Caco-2 (cell line): ENCODE measurements around the gene MRTFA. TPM values are rescaled to one million over a fixed set of nuclear protein-coding genes. Genes with fewer than 3 reads are reported as not detected.
"Not testable (repeated sequence)": the region's sequence is repeated elsewhere in the genome, so short reads cannot be mapped to it uniquely, and the experiment has no call there.

Source experiments
- BruUV-seq: library from RNA; stranded (reverse); fragments of 400-500 nt; replicated peaks from 2 replicates; lab custom pipeline; 2021; lab: Mats Ljungman, UMichigan
- CTCF ChIA-PET: fragments of 300-600 bp; sonication (Branson Sonifier 250); formaldehyde crosslinking; loops from one replicate; lab custom pipeline; 2022; ENCODE audit warnings: antibody characterized with exemption; lab: Charles Lee
- POLR2A ChIA-PET: fragments of 300-600 bp; sonication (Branson Sonifier 250); formaldehyde crosslinking; loops from one replicate; lab custom pipeline; 2022; ENCODE audit warnings: antibody characterized with exemption; lab: Charles Lee
- DNase-seq, 2 experiments: peaks; one replicate each; pipeline versions ENCODE4 v3.0.0 to v3.0.0-alpha.2; 2020 to 2022
- H3K27me3 ChIP-seq: replicated peaks from 2 replicates; pipeline ENCODE4 v1.6.0; 2011; ENCODE audit warnings: low read length; ENCODE audit not compliant: control insufficient read depth, insufficient read depth
- H3K36me3 ChIP-seq: 2 replicates; pipeline ENCODE4 v1.5.1; 2011; ENCODE audit warnings: low read length; ENCODE audit not compliant: control insufficient read depth, insufficient read depth
- H3K4me1 ChIP-seq: fragments of 250-450 bp; sonication (Bioruptor Pico); 2 replicates; pipeline ENCODE4 v1.5.1; 2020; ENCODE audit warnings: mild to moderate bottlenecking
- H3K4me3 ChIP-seq: 2 replicates; pipeline ENCODE4 v1.5.1; 2011; ENCODE audit warnings: low read depth, mild to moderate bottlenecking, control low read depth, low read length
- H3K9me3 ChIP-seq: fragments of 250-450 bp; sonication (Bioruptor Pico); 2 replicates; pipeline ENCODE4 v1.5.1; 2020; ENCODE audit warnings: mild to moderate bottlenecking, moderate library complexity
- H3K27ac Mint-ChIP-seq: one replicate; pipeline ENCODE4 v1.8.0; 2022; ENCODE audit warnings: mixed read lengths; ENCODE audit not compliant: unreplicated experiment
- H3K27me3 Mint-ChIP-seq: one replicate; pipeline ENCODE4 v1.8.0; 2022; ENCODE audit warnings: mixed read lengths; ENCODE audit not compliant: insufficient read depth, unreplicated experiment
- H3K36me3 Mint-ChIP-seq: one replicate; pipeline ENCODE4 v1.8.0; 2022; ENCODE audit warnings: mild to moderate bottlenecking, mixed read lengths; ENCODE audit not compliant: insufficient read depth, unreplicated experiment
- H3K4me1 Mint-ChIP-seq: one replicate; pipeline ENCODE4 v1.8.0; 2022; ENCODE audit warnings: low read depth, mixed read lengths; ENCODE audit not compliant: unreplicated experiment
- H3K4me3 Mint-ChIP-seq: one replicate; pipeline ENCODE4 v1.8.0; 2022; ENCODE audit warnings: mild to moderate bottlenecking, moderate library complexity, mixed read lengths; ENCODE audit not compliant: unreplicated experiment
- H3K9me3 Mint-ChIP-seq: one replicate; pipeline ENCODE4 v1.8.0; 2022; ENCODE audit warnings: mixed read lengths; ENCODE audit not compliant: unreplicated experiment
- intact Hi-C: fragments of 100-400 bp; cut with micrococcal nuclease; formaldehyde crosslinking; loops from one replicate; pipeline ENCODE4 v1.10.0; 2022; ENCODE audit not compliant: unreplicated experiment
- total RNA-seq: library from RNA; stranded (reverse); gene quantifications from 2 replicates; pipeline ENCODE4 v1.2.3, GENCODE V29; 2022
- TF ChIP-seq, protein P1 (sequence below), 2 experiments: fragments of 200-600 bp in 1 of 2; IDR thresholded peaks; 1 replicate in 1 of 2; 2 replicates in 1 of 2; pipeline versions ENCODE4 v1.5.1 to v1.8.0; 2011 to 2022; ENCODE audit warnings: antibody characterized with exemption in 1 of 2, control low read depth in 1 of 2, inconsistent platforms in 1 of 2, low read depth in 1 of 2, low read length in 1 of 2, mild to moderate bottlenecking in 1 of 2, moderate library complexity in 1 of 2; ENCODE audit not compliant: insufficient read depth in 1 of 2, severe bottlenecking in 1 of 2, unreplicated experiment in 1 of 2

Gene MRTFA
- total RNA-seq, 1 experiment from 2014 or later: 38.7 TPM

DNA sequence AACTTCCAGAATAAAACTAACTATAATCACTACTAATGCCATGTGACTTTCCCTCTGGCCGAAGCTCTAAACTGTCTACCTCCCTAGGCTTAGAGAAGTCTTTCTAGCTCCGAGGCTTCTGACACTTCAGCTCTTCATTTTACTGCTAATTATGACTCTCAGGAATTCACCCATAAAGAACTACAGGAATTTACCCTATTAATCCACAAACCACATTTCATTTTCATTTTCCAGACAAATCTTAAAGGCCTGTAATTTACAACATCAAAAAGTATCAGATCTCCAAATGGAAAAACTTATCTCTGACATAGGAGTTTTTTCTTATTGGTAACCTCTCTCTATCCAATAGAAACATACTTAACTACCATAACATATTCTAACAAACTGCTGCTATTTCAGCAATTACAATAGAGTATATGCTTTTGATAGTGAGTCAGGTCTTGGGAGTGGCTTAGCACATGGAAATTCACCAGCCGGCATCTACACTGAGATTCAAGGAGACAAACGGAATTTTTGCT lies 33.4 kb downstream of the MRTFA start:
- Histone ChIP-seq H3K27me3 (no peaks in the 10 kb centered on the region), H3K4me1 (peaks cover 20% of the 10 kb centered on the region), H3K36me3 (no peaks in the 10 kb centered on the region), H3K9me3 (no peaks in the 10 kb centered on the region), H3K4me3 (no peak overlapping the region)
- ChIA-PET POLR2A (no interaction called here), CTCF (no interaction called here)
- Mint-ChIP-seq H3K4me1 (peaks cover 31% of the 10 kb centered on the region), H3K4me3 (no peak overlapping the region), H3K27ac (no peak overlapping the region), H3K9me3 (no peaks in the 10 kb centered on the region), H3K27me3 (no peaks in the 10 kb centered on the region), H3K36me3 (no peaks in the 10 kb centered on the region)
- BruUV-seq: no TSS peak
- TF ChIP-seq, protein P1, sequence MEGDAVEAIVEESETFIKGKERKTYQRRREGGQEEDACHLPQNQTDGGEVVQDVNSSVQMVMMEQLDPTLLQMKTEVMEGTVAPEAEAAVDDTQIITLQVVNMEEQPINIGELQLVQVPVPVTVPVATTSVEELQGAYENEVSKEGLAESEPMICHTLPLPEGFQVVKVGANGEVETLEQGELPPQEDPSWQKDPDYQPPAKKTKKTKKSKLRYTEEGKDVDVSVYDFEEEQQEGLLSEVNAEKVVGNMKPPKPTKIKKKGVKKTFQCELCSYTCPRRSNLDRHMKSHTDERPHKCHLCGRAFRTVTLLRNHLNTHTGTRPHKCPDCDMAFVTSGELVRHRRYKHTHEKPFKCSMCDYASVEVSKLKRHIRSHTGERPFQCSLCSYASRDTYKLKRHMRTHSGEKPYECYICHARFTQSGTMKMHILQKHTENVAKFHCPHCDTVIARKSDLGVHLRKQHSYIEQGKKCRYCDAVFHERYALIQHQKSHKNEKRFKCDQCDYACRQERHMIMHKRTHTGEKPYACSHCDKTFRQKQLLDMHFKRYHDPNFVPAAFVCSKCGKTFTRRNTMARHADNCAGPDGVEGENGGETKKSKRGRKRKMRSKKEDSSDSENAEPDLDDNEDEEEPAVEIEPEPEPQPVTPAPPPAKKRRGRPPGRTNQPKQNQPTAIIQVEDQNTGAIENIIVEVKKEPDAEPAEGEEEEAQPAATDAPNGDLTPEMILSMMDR (IDR thresholded peaks at IDR 0.05; ENCODE audit: insufficient read depth in 1 of 2, low read depth in 1 of 2, low read length in 1 of 2, severe bottlenecking in 1 of 2, unreplicated experiment in 1 of 2): no peak
- DNase-seq: no peak
- intact Hi-C loops: no loop called here

DNA sequence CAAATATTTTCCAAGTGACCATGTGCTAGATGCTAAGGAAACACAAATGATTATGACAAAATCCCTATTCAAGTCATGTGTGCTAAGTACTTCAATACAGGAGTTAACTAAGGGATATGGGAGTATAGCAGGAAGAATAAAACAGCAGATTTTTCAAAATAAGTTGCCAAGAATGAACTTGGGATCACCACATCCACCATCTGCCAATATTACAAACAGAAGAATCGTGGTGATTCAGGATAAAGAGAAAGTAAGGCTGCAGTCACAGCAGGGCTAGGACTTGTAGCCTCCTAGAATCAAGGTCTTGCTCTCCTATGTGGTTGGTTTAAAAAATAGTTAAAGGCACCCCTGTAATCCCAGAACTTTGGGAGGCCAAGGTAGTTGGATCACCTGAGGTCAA lies 34.3 kb downstream of the MRTFA start:
- H3K4me1 ChIP-seq: peaks cover 20% of the 10 kb centered on the region

DNA sequence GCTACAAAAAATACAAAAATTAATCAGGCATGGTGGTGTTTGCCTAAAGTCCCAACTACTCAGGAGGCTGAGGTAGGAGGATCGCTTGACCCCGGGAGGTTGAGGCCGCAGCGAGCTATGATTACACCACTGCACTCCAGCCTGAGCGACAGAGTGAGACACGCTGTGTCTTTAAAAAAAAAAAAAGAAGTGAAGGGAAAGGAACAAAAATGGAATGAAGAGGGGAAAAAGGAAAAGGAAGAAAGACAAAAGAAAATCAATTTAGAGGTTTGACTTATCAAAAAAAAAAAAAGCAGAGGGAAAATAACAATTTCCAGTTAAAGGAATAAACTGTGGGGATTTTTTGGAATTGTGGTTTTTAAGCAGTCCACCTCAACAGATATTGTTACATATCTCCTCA lies 36.8 kb downstream of the MRTFA start:
- Histone ChIP-seq H3K4me1 (peaks cover 14% of the 10 kb centered on the region), H3K36me3 (no peaks in the 10 kb centered on the region), H3K27me3 (no peaks in the 10 kb centered on the region), H3K9me3 (no peaks in the 10 kb centered on the region), H3K4me3 (no peak overlapping the region)
- intact Hi-C loops: no loop called here
- Mint-ChIP-seq H3K4me3 (no peak overlapping the region), H3K4me1 (peaks cover 40% of the 10 kb centered on the region), H3K9me3 (no peaks in the 10 kb centered on the region), H3K36me3 (no peaks in the 10 kb centered on the region), H3K27me3 (no peaks in the 10 kb centered on the region), H3K27ac (no peak overlapping the region)
- no TSS peak for BruUV-seq
- TF ChIP-seq, protein P1 (IDR thresholded peaks at IDR 0.05; ENCODE audit: insufficient read depth in 1 of 2, low read depth in 1 of 2, low read length in 1 of 2, severe bottlenecking in 1 of 2, unreplicated experiment in 1 of 2): no peak
- no peak for DNase-seq
- ChIA-PET POLR2A (no interaction called here), CTCF (no interaction called here)

More for the DNA sequence above, 34.3 kb downstream of the MRTFA start:
- H3K27ac Mint-ChIP-seq: no peak overlapping the region
- H3K9me3 ChIP-seq: no peaks in the 10 kb centered on the region
- POLR2A ChIA-PET: no interaction called here
- H3K36me3 Mint-ChIP-seq: no peaks in the 10 kb centered on the region
- H3K9me3 Mint-ChIP-seq: no peaks in the 10 kb centered on the region
- no peak for DNase-seq
- BruUV-seq: no TSS peak
- TF ChIP-seq, protein P1 (IDR thresholded peaks at IDR 0.05; ENCODE audit: insufficient read depth in 1 of 2, low read depth in 1 of 2, low read length in 1 of 2, severe bottlenecking in 1 of 2, unreplicated experiment in 1 of 2): no peak
- no peaks in the 10 kb centered on the region for H3K27me3 Mint-ChIP-seq
- intact Hi-C loops: no loop called here
- CTCF ChIA-PET: no interaction called here
- H3K4me3 ChIP-seq: no peak overlapping the region
- H3K36me3 ChIP-seq: no peaks in the 10 kb centered on the region
- peaks cover 31% of the 10 kb centered on the region for H3K4me1 Mint-ChIP-seq
- no peak overlapping the region for H3K4me3 Mint-ChIP-seq
- H3K27me3 ChIP-seq: no peaks in the 10 kb centered on the region

DNA sequence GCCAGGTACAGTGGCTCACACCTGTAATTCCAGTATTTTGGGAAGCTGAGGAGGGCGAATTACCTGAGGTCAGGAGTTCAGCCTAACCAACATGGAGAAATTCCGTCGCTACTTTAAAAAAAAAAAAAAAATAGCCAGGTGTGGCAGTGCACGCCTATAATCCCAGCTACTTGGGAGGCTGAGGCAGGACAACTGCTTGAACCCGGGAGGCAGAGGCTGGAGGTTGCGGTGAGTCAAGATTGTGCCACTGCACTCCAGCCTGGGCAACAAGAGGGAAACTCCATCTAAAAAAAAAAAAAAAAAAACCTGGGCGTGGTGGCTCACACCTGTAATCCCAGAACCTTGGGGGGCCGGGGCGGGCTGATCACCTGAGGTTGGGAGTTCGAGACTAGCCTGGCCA lies 37.8 kb downstream of the MRTFA start:
- H3K27me3 ChIP-seq, CTCF ChIA-PET, H3K27me3 Mint-ChIP-seq, H3K9me3 Mint-ChIP-seq, DNase-seq, H3K9me3 ChIP-seq, H3K36me3 Mint-ChIP-seq, H3K36me3 ChIP-seq, H3K4me3 Mint-ChIP-seq, BruUV-seq, POLR2A ChIA-PET, intact Hi-C loops, H3K27ac Mint-ChIP-seq, H3K4me3 ChIP-seq: not testable (repeated sequence)
- H3K4me1 Mint-ChIP-seq: peaks cover 48% of the 10 kb centered on the region
- H3K4me1 ChIP-seq: peaks cover 24% of the 10 kb centered on the region
